Ovary (tissue), 9 donors: ENCODE data around the gene MTG1. TPM values are rescaled to one million over a fixed set of nuclear protein-coding genes. Genes with fewer than 3 reads are reported as not detected.
A peak's percentile ranks its signal among the peaks of the same experiment; 100 is the strongest.

Experiments used
- DNase-seq, 5 donors: peaks; one replicate each; pipeline ENCODE4 v3.0.0-alpha.2; 2019 to 2020
- H3K27ac ChIP-seq, 2 donors: fragments of 200-600 bp; one replicate each; pipeline versions ENCODE4 v1.5.1 to v1.8.0; 2019 to 2022
- H3K27me3 ChIP-seq: fragments of 200-600 bp; one replicate; pipeline ENCODE4 v1.8.0; 2022
- H3K36me3 ChIP-seq: fragments of 200-600 bp; sonication (generic); one replicate; pipeline ENCODE4 v1.5.1; 2019
- H3K4me1 ChIP-seq: one replicate; pipeline ENCODE4 v1.8.1; 2013; ENCODE audit warnings: mild to moderate bottlenecking, moderate library complexity; ENCODE audit not compliant: insufficient read depth
- H3K4me3 ChIP-seq: fragments of 200-600 bp; sonication (generic); one replicate; pipeline ENCODE4 v1.5.1; 2017
- H3K9me3 ChIP-seq, 2 donors: fragments of 200-600 bp in 1 of 2; sonication (generic) in 1 of 2; one replicate each; pipeline versions ENCODE4 v1.5.1 to v1.8.1; 2013 to 2019; ENCODE audit warnings: mild to moderate bottlenecking in 1 of 2, moderate library complexity in 1 of 2
- CTCF ChIP-seq, 3 donors: fragments of 450-650 bp in 2 of 3; fragments of 200-600 bp in 1 of 3; IDR thresholded peaks; one replicate each; pipeline versions ENCODE4 v1.5.1 to v1.8.0; 2016 to 2022; ENCODE audit warnings: antibody characterized with exemption in 3 of 3, mild to moderate bottlenecking in 1 of 3
- EP300 ChIP-seq: sonication (generic); formaldehyde crosslinking; IDR thresholded peaks from one replicate; pipeline ENCODE4 v1.6.1; 2017; ENCODE audit warnings: antibody characterized with exemption
- POLR2A ChIP-seq: fragments of 450-650 bp; IDR thresholded peaks from one replicate; pipeline ENCODE4 v1.6.1; 2017; ENCODE audit warnings: antibody characterized with exemption, mild to moderate bottlenecking, moderate library complexity
- WGBS, 3 donors: extraction: QIAGEN DNeasy Blood & Tissue Kit in 1 of 3; methylation state at CpG; one replicate each; pipeline versions ENCODE4 v1.1.5 to v1.1.7; 2013 to 2017; 5-methylcytosine and 5-hydroxymethylcytosine counted together
- intact Hi-C, 4 donors: fragments of 100-400 bp; cut with DNase I; formaldehyde crosslinking; loops; one replicate each; pipeline versions ENCODE4 v1.11.0 to v1.15.1; 2022 to 2023
- polyA plus RNA-seq, 2 donors: library from polyadenylated mRNA; stranded (reverse); fragments of 200-250 nt in 1 of 2; fragments of 350-450 nt in 1 of 2; fragmentation: Illumina TruSeq in 1 of 2; extraction: RNeasy Lipid Tissue Mini Kit (QIAGEN cat#74804) in 1 of 2; gene quantifications; one replicate each; pipeline ENCODE4 v1.2.3, GENCODE V29; 2013 to 2014
- total RNA-seq, 7 donors: library from RNA; depleted of rRNA in 2 of 7; stranded (reverse); fragments of >200 nt in 2 of 7; fragmentation: NEBNext Ultra II Directional in 3 of 7; extraction: Animal tissue kit (Norgen Biotek cat#: 25700) in 3 of 7; gene quantifications; one replicate each; pipeline versions ENCODE4 v1.1.0 to v1.2.4, GENCODE V29; 2016 to 2023
- donor health status: DM: no; HTN: no; CAD: no; lungs with moderate emphysema.
- donor health status: DM: no; HTN: no; CAD: no.
- donor health status: Bipolar disorder and iron deficiency.
- donor health status: DM: yes; HTN: yes; CAD: no.
- donor health status: DM: no; HTN: no; CAD: no.
- donor health status: DM: yes; HTN: yes; CAD: no.

Gene MTG1
- total and polyA plus RNA-seq, 9 donors = 23.1 to 55.1 (median 33.7) TPM

- Histone ChIP-seq H3K27me3 (no peaks in the 10 kb centered on the region), H3K4me1 (no peaks in the 10 kb centered on the region), H3K4me3 (no peak overlapping the region), H3K27ac (no peak overlapping the region), H3K36me3 (no peaks in the 10 kb centered on the region), H3K9me3 (no peaks in the 10 kb centered on the region)
- TF ChIP-seq EP300 (no peak), CTCF (IDR thresholded peaks at IDR 0.05) (no peak), POLR2A (no peak)
- intact Hi-C loops = no loop called here
- WGBS, 3 donors = 19 to 27% (median 23%) methylated on average over 51 to 55 of the region's 55 CpGs
- peak in 1 of 5 donors; percentile 5 for DNase-seq
These were observed 71.4 kb downstream of the MTG1 start for GRCh38 chr10:133465191-133465949.

- intact Hi-C loops = no loop called here
- Histone ChIP-seq H3K4me1 (no peaks in the 10 kb centered on the region), H3K36me3 (no peaks in the 10 kb centered on the region), H3K9me3 (no peaks in the 10 kb centered on the region), H3K4me3 (no peak overlapping the region), H3K27me3 (no peaks in the 10 kb centered on the region), H3K27ac (no peak overlapping the region)
- TF ChIP-seq CTCF (IDR thresholded peaks at IDR 0.05) = no peak
- no peak for TF ChIP-seq POLR2A
- TF ChIP-seq EP300 = no peak
- no peak for DNase-seq
- 82 to 97% (median 91%) methylated on average over 7 of the region's 7 CpGs for WGBS, 3 donors
These were observed 72.1 kb downstream of the MTG1 start for GRCh38 chr10:133465950-133466474.

- no peak for DNase-seq
- WGBS, 3 donors = 92% methylated on average over 7 of the region's 7 CpGs
- no peak overlapping the region for H3K4me3 ChIP-seq
These were observed 72.8 kb downstream of the MTG1 start for GRCh38 chr10:133466683-133467275.

More at GRCh38 chr10:133466683-133467275, 72.8 kb downstream of the MTG1 start:
- Histone ChIP-seq H3K36me3 (no peaks in the 10 kb centered on the region), H3K4me1 (no peaks in the 10 kb centered on the region), H3K27ac (no peak overlapping the region), H3K27me3 (no peaks in the 10 kb centered on the region), H3K9me3 (peaks cover 0 to 3% of the 10 kb centered on the region in 2 donors)
- TF ChIP-seq EP300 (no peak), CTCF (IDR thresholded peaks at IDR 0.05) (no peak), POLR2A (no peak)
- intact Hi-C loops = no loop called here
